ENCODE results near the gene ALDOB. TPM values are rescaled to one million over a fixed set of nuclear protein-coding genes. Genes with fewer than 3 reads are reported as not detected.
A peak's percentile ranks its signal among the peaks of the same experiment; 100 is the strongest.
"Not testable (repeated sequence)": the region's sequence is repeated elsewhere in the genome, so short reads cannot be mapped to it uniquely, and the experiment has no call there.

The ALDOB gene
- total RNA-seq, 1 experiment from 2014 or later, result not detected

DNA sequence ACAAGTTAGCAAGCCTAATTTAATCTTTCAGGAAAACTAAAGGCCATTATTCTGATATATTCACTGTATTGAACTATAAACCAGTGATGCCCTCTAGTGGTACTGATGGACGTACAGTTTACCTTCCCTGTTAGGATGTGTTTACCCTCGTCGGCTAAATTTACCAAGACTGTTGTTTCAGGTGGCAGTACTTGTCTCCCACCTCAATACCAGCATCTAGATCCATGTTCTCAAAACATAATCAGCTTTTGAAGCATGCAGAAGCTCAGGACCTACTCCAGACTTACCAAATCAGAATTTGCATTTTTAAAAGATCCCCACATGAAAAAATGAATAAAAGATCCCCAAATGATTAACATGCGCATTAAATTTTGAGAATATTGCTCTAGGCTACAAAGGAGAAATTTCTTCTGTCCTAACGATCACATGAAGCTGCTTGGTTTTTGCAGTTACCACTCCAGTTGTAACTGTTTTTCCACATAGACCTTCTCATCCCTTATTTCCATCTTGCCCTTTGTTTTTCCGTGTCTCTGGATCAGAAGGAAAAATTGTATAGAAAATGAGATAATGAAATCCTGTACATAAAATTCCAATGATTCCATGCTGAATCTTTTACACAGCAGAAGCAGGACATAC, 47.6 kb downstream of the ALDOB start:
- Histone ChIP-seq H4K5ac (ENCODE audit: insufficient read length, low read depth, low read length) (no peak overlapping the region), H3K79me2 (ENCODE audit: insufficient read depth, low read length) (peaks cover 7% of the 10 kb centered on the region; the same call in 1 of the 2 replicates), H2BK120ac (ENCODE audit: low read depth, low read length, poor library complexity, severe bottlenecking) (no peak overlapping the region), H2BK5ac (ENCODE audit: insufficient read length, low read length) (no peak overlapping the region), H3K14ac (ENCODE audit: insufficient read depth, low read length) (no peak overlapping the region), H3K9ac (ENCODE audit: extremely low read depth, insufficient read length, low read length) (no peak overlapping the region), H2BK15ac (ENCODE audit: low read depth, low read length) (no peak overlapping the region), H3K79me1 (ENCODE audit: insufficient read depth, low read depth, low read length, poor library complexity, severe bottlenecking) (no peaks in the 10 kb centered on the region), H2AFZ (ENCODE audit: low read length) (no peak overlapping the region), H3T11ph (ENCODE audit: low read length) (no peak overlapping the region), H3K27me3 (ENCODE audit: insufficient read depth, low read length) (no peaks in the 10 kb centered on the region), H3K4me2 (ENCODE audit: insufficient read depth, insufficient read length, low read length) (no peak overlapping the region), H4K8ac (replicated peaks; ENCODE audit: insufficient read length, low read depth, low read length) (no peak overlapping the region), H2BK20ac (ENCODE audit: low read depth, low read length, poor library complexity, severe bottlenecking) (no peak overlapping the region), H3K23me2 (ENCODE audit: insufficient read length, low read depth, low read length, poor library complexity, severe bottlenecking) (no peaks in the 10 kb centered on the region), H2AK5ac (ENCODE audit: insufficient read length, low read length) (no peak overlapping the region), H4K20me1 (ENCODE audit: control insufficient read depth, insufficient read depth, insufficient read length) (no peaks in the 10 kb centered on the region), H3K4me1 (ENCODE audit: insufficient read depth, low read length) (no peaks in the 10 kb centered on the region), H3K27ac (ENCODE audit: insufficient read length, low read depth, low read length) (no peak overlapping the region), H2BK12ac (ENCODE audit: insufficient read length, low read depth, low read length) (no peak overlapping the region), H3K23ac (ENCODE audit: insufficient read length, low read depth, low read length) (no peak overlapping the region), H3K56ac (ENCODE audit: insufficient read length, low read depth, low read length) (no peak overlapping the region), H4K91ac (ENCODE audit: insufficient read length, low read depth, low read length) (no peak overlapping the region), H3K18ac (ENCODE audit: insufficient read length, low read depth, low read length) (no peak overlapping the region), H3K4ac (ENCODE audit: low read depth, low read length) (no peak overlapping the region), H3K9me3 (ENCODE audit: control insufficient read depth, low read depth, low read length) (no peaks in the 10 kb centered on the region)
- Mint-ChIP-seq H3K4me1 (peaks cover 24 to 27% of the 10 kb centered on the region in 2 experiments), H3K27me3 (ENCODE audit: low read depth) (no peaks in the 10 kb centered on the region; the same call in 1 of the 2 replicates), H3K9me3 (peaks cover 25 to 34% of the 10 kb centered on the region in 2 experiments), H3K4me3 (no peak overlapping the region), H3K36me3 (ENCODE audit: insufficient read depth in 1 of 3, low read depth in 3 of 3) (peaks cover 53 to 71% (median 68%) of the 10 kb centered on the region in 3 experiments), H3K27ac (peak overlapping the region in 1 of 3 experiments; percentile 42; a peak in 4 of 7 replicates)
- DNase-seq, result no peak
- TF ChIP-seq, protein P1, sequence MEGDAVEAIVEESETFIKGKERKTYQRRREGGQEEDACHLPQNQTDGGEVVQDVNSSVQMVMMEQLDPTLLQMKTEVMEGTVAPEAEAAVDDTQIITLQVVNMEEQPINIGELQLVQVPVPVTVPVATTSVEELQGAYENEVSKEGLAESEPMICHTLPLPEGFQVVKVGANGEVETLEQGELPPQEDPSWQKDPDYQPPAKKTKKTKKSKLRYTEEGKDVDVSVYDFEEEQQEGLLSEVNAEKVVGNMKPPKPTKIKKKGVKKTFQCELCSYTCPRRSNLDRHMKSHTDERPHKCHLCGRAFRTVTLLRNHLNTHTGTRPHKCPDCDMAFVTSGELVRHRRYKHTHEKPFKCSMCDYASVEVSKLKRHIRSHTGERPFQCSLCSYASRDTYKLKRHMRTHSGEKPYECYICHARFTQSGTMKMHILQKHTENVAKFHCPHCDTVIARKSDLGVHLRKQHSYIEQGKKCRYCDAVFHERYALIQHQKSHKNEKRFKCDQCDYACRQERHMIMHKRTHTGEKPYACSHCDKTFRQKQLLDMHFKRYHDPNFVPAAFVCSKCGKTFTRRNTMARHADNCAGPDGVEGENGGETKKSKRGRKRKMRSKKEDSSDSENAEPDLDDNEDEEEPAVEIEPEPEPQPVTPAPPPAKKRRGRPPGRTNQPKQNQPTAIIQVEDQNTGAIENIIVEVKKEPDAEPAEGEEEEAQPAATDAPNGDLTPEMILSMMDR (conservative IDR thresholded peaks at IDR 0.05), result peak; percentile 73
- no CpG with 5 or more reads among the region's 6 CpGs for WGBS (ENCODE audit: extremely low coverage, insufficient read length, low lambda C conversion rate)

DNA sequence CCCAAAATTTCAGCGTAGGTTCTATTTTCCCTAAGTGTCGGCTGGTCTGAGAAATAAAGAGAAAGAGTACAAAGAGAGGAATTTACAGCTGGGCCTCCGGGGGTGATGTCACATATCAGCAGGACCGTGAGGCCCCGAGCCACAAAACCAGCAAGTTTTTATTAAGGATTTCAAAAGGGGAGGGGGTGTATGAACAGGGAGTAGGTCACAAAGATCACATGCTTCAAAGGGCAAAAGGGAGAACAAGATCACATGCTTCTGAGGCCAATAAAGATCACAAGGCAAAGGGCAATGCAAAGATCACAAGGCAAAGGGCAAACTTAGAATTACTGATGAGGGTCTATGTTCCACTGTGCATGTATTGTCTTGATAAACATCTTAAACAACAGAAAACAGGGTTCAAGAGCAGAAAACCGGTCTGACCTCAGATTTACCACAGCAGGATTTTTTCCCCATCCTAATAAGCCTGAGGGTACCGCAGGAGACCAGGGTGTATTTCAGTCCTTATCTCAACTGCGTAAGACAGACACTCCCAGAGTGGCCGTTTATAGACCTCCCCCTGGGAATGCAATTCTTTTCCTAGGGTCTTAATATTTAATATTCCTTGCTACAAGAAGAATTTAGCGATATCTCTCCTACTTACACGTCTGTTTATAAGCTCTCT, 50.6 kb downstream of the ALDOB start, which contains the start of gene BAAT:
BAAT (minus strand) TSS at position 134 of the 664 bp plus-strand sequence. CDS start 13,602 bp downstream, outside the sequence.
- not testable (repeated sequence) for H4K91ac ChIP-seq (ENCODE audit: insufficient read length, low read depth, low read length); H3K79me1 ChIP-seq (ENCODE audit: insufficient read depth, low read depth, low read length, poor library complexity, severe bottlenecking); H3K9me3 ChIP-seq (ENCODE audit: control insufficient read depth, low read depth, low read length)

More for the DNA sequence above, 50.6 kb downstream of the ALDOB start, which contains the start of gene BAAT:
- H3K4me2 ChIP-seq (ENCODE audit: insufficient read depth, insufficient read length, low read length); H2BK5ac ChIP-seq (ENCODE audit: insufficient read length, low read length); H3K23ac ChIP-seq (ENCODE audit: insufficient read length, low read depth, low read length); H3K23me2 ChIP-seq (ENCODE audit: insufficient read length, low read depth, low read length, poor library complexity, severe bottlenecking); H2BK20ac ChIP-seq (ENCODE audit: low read depth, low read length, poor library complexity, severe bottlenecking); H2BK15ac ChIP-seq (ENCODE audit: low read depth, low read length); H2AK5ac ChIP-seq (ENCODE audit: insufficient read length, low read length); H2BK120ac ChIP-seq (ENCODE audit: low read depth, low read length, poor library complexity, severe bottlenecking); H3K27me3 ChIP-seq (ENCODE audit: insufficient read depth, low read length); H3K27ac ChIP-seq (ENCODE audit: insufficient read length, low read depth, low read length); H2BK12ac ChIP-seq (ENCODE audit: insufficient read length, low read depth, low read length); H3T11ph ChIP-seq (ENCODE audit: low read length); H4K20me1 ChIP-seq (ENCODE audit: control insufficient read depth, insufficient read depth, insufficient read length); H4K5ac ChIP-seq (ENCODE audit: insufficient read length, low read depth, low read length); H3K27me3 Mint-ChIP-seq (ENCODE audit: low read depth); DNase-seq; H3K9ac ChIP-seq (ENCODE audit: extremely low read depth, insufficient read length, low read length); H3K18ac ChIP-seq (ENCODE audit: insufficient read length, low read depth, low read length); H3K56ac ChIP-seq (ENCODE audit: insufficient read length, low read depth, low read length); H2AFZ ChIP-seq (ENCODE audit: low read length); H4K8ac ChIP-seq (replicated peaks; ENCODE audit: insufficient read length, low read depth, low read length); H3K4ac ChIP-seq (ENCODE audit: low read depth, low read length); H3K14ac ChIP-seq (ENCODE audit: insufficient read depth, low read length); H3K79me2 ChIP-seq (ENCODE audit: insufficient read depth, low read length); H3K4me1 ChIP-seq (ENCODE audit: insufficient read depth, low read length): not testable (repeated sequence)
- Mint-ChIP-seq H3K36me3 (ENCODE audit: insufficient read depth in 1 of 3, low read depth in 3 of 3) (peaks cover 40 to 50% (median 40%) of the 10 kb centered on the region in 3 experiments), H3K4me3 (peak within 1 kb of the TSS in 1 of 2 experiments; percentile 1; a peak in 2 of 5 replicates), H3K27ac (peak within 1 kb of the TSS; percentile 31 to 53 (median 39); a peak in 5 of 7 replicates), H3K9me3 (peaks cover 21 to 22% of the 10 kb centered on the region in 2 experiments), H3K4me1 (peaks cover 24% of the 10 kb centered on the region in 2 experiments)
- no CpG with 5 or more reads among the region's 11 CpGs for WGBS (ENCODE audit: extremely low coverage, insufficient read length, low lambda C conversion rate)
